Activated naive CD4-positive, alpha-beta T cell treated with anti-CD3 and anti-CD28 coated beads for 36 hours (primary cell): ENCODE data around the gene MACROD2. TPM values are rescaled to one million over a fixed set of nuclear protein-coding genes. Genes with fewer than 3 reads are reported as not detected.

Experiments used
- CTCF ChIA-PET: fragments of 350-600 bp; sonication (Branson Sonifier 250); formaldehyde crosslinking; loops from one replicate; lab custom pipeline; 2021; ENCODE audit warnings: antibody characterized with exemption; lab: Charles Lee
- DNase-seq: peaks from one replicate; pipeline ENCODE4 v3.0.0-alpha.2; 2020
- H3K27ac Mint-ChIP-seq: one replicate; pipeline ENCODE4 v1.8.0; 2021; ENCODE audit warnings: mild to moderate bottlenecking, mixed read lengths
- H3K27me3 Mint-ChIP-seq: one replicate; pipeline ENCODE4 v1.8.0; 2021; ENCODE audit warnings: low read depth, mixed read lengths
- H3K36me3 Mint-ChIP-seq: one replicate; pipeline ENCODE4 v1.8.0; 2021; ENCODE audit warnings: low read depth, mixed read lengths
- H3K4me1 Mint-ChIP-seq: one replicate; pipeline ENCODE4 v1.8.0; 2021; ENCODE audit warnings: low read depth, mixed read lengths
- H3K4me3 Mint-ChIP-seq: one replicate; pipeline ENCODE4 v1.8.0; 2021; ENCODE audit warnings: mild to moderate bottlenecking, moderate library complexity, mixed read lengths
- H3K9me3 Mint-ChIP-seq: one replicate; pipeline ENCODE4 v1.8.0; 2021; ENCODE audit warnings: mixed read lengths
- intact Hi-C: fragments of 100-400 bp; cut with micrococcal nuclease; formaldehyde crosslinking; loops from one replicate; pipeline ENCODE4 v1.15.1; 2023
- total RNA-seq, 2 experiments: library from RNA; stranded (reverse); gene quantifications; one replicate each; pipeline ENCODE4 v1.2.3, GENCODE V29; 2021

The MACROD2 gene
- total RNA-seq, 2 experiments from 2014 or later, result not detected

DNA sequence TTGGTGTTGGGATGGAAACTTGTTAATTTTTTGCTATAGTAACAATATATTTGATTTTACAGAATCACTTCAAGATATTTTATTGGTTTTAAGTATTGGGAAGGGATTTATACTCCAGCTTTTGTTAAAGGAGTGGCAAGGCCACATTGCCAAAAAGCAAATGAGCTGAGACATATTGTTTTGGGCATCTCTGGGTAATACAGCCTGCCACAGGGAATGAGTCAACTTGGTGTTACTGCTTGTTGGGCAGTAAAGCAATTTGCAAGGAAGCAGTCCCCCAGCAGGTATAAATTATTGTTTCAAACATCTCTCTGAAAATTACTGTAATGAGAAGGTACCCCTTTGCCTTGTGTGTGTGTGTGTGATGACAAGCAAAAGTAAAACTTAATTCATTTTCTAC, 1210.4 kb downstream of the MACROD2 start:
- Mint-ChIP-seq H3K27ac (no peak overlapping the region), H3K9me3 (peaks cover 21% of the 10 kb centered on the region), H3K4me3 (no peak overlapping the region), H3K4me1 (no peaks in the 10 kb centered on the region), H3K27me3 (no peaks in the 10 kb centered on the region), H3K36me3 (peaks cover 2% of the 10 kb centered on the region)
- CTCF ChIA-PET, result no interaction called here
- DNase-seq, result no peak
- intact Hi-C loops, result no loop called here

GRCh38 chr20:15209537-15209936, 1214.2 kb downstream of the MACROD2 start:
- Mint-ChIP-seq H3K27ac (no peak overlapping the region), H3K9me3 (peaks cover 22% of the 10 kb centered on the region), H3K36me3 (peaks cover 3% of the 10 kb centered on the region), H3K27me3 (no peaks in the 10 kb centered on the region), H3K4me1 (no peaks in the 10 kb centered on the region), H3K4me3 (no peak overlapping the region)
- CTCF ChIA-PET, result no interaction called here
- intact Hi-C loops, result no loop called here
- no peak for DNase-seq

GRCh38 chr20:15214051-15214450, 1218.7 kb downstream of the MACROD2 start:
- H3K4me3 Mint-ChIP-seq, result no peak overlapping the region
- peaks cover 12% of the 10 kb centered on the region for H3K9me3 Mint-ChIP-seq
- intact Hi-C loops, result no loop called here
- H3K36me3 Mint-ChIP-seq, result peaks cover 1% of the 10 kb centered on the region
- no peak overlapping the region for H3K27ac Mint-ChIP-seq
- no peaks in the 10 kb centered on the region for H3K27me3 Mint-ChIP-seq
- DNase-seq, result no peak
- no peaks in the 10 kb centered on the region for H3K4me1 Mint-ChIP-seq
- CTCF ChIA-PET, result no interaction called here

DNA sequence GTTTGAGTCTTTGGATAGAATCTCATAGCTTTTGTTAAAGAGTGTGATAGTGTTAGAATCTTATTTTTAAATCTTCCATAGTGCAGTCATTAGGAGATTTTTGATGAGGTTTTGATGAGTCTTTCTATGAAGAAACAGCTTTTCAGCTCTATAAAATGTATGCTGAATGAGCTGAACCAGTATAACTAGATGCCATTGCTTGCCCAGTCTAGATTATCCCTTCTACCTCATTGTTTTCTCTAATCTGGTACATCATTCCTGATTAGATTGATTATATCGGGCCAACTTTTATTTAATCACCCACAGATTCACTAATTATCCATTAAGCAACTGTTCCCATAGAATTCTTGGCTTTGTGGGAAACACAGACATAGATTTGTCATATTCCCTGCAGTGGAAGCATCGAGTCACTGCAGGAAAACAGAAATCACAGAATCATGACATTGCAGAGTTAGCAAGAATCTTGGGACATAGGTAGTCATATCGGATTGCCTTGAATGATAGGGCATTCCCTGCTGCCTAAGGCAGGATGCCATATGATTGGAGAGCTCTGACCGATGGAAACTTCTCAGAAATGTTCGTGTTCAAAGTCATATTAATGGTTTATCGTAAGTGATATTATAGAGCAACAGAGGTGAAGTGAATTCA, 1224.8 kb downstream of the MACROD2 start:
- H3K27me3 Mint-ChIP-seq, result no peaks in the 10 kb centered on the region
- H3K4me1 Mint-ChIP-seq, result no peaks in the 10 kb centered on the region
- CTCF ChIA-PET, result no interaction called here

DNA sequence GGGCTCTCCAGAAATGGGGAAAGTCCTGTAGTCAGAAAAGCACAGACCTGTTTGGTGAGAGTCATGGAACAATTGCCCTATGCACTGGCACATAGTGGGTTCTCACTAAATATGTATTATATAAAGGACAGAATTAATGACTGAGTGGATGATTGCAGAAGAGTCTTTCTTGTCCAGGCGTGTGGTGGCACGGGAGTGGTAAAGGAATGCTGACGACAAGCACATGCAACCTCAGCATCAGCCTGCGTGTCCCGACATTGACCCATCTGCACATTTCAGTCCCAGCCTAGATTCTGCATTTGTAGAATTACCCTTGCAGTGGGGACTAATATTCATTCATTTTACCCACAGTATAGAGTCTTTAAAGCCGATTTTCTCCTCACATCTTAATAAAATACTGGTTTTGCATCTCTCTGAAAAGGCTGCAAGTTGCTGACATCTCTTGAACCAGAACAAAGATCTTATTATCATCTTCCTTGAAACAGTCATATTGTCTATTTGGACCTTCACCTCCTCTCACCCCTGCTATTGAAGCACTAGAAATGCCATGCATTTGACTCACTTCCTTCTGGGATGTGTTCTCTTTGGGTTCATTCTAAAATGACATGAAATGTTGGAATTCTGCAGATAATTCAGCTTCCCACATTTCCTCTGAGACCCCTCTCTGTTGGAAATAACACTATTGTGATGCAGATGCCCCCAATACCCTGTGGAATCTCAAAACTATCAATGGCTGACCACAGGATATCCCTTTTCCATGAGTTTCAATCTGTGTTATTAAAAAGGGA, 1225.7 kb downstream of the MACROD2 start:
- H3K27ac Mint-ChIP-seq, result no peak overlapping the region
- DNase-seq, result no peak
- intact Hi-C loops, result no loop called here
- no peaks in the 10 kb centered on the region for H3K36me3 Mint-ChIP-seq
- H3K9me3 Mint-ChIP-seq, result peaks cover 1% of the 10 kb centered on the region
- H3K27me3 Mint-ChIP-seq, result no peaks in the 10 kb centered on the region
- CTCF ChIA-PET, result no interaction called here
- H3K4me1 Mint-ChIP-seq, result no peaks in the 10 kb centered on the region
- no peak overlapping the region for H3K4me3 Mint-ChIP-seq

More for the DNA sequence above, 1224.8 kb downstream of the MACROD2 start:
- Mint-ChIP-seq H3K36me3 (no peaks in the 10 kb centered on the region), H3K9me3 (peaks cover 1% of the 10 kb centered on the region), H3K4me3 (no peak overlapping the region), H3K27ac (no peak overlapping the region)
- no peak for DNase-seq
- intact Hi-C loops, result no loop called here

- Mint-ChIP-seq H3K27ac (no peak overlapping the region), H3K4me3 (no peak overlapping the region), H3K9me3 (peaks cover 1% of the 10 kb centered on the region), H3K4me1 (no peaks in the 10 kb centered on the region), H3K27me3 (no peaks in the 10 kb centered on the region), H3K36me3 (no peaks in the 10 kb centered on the region)
- DNase-seq, result no peak
- intact Hi-C loops, result no loop called here
- CTCF ChIA-PET, result no interaction called here
These were observed 1227.4 kb downstream of the MACROD2 start for GRCh38 chr20:15222502-15223330.

- DNase-seq, result no peak
- H3K27me3 Mint-ChIP-seq, result no peaks in the 10 kb centered on the region
- intact Hi-C loops, result no loop called here
- CTCF ChIA-PET, result no interaction called here
- no peaks in the 10 kb centered on the region for H3K4me1 Mint-ChIP-seq
- no peak overlapping the region for H3K4me3 Mint-ChIP-seq
- H3K27ac Mint-ChIP-seq, result no peak overlapping the region
- H3K9me3 Mint-ChIP-seq, result no peaks in the 10 kb centered on the region
- no peaks in the 10 kb centered on the region for H3K36me3 Mint-ChIP-seq
These were observed 1228.9 kb downstream of the MACROD2 start for GRCh38 chr20:15224199-15224598.

DNA sequence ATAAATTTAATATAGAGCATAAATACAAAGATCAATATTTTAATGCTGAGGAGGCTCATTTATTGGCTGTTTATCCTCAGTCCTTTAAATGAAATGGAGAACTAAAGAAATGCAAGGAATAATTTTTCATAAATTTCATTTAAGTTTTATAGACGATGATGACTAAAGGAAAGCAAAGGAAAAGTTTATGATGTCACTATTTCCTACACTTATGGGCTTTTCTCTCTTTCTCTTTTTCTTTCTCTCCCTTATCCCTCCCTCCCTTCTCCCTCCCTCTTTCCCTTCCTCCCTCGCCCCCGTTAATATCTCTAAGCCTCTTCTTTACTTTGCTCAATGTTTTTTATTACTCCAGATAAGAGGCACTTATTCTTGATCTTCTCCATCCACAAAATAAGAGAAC, 1231.8 kb downstream of the MACROD2 start:
- no peak overlapping the region for H3K4me3 Mint-ChIP-seq
- intact Hi-C loops, result no loop called here
- no peaks in the 10 kb centered on the region for H3K27me3 Mint-ChIP-seq
- no peaks in the 10 kb centered on the region for H3K9me3 Mint-ChIP-seq
- H3K36me3 Mint-ChIP-seq, result no peaks in the 10 kb centered on the region
- H3K27ac Mint-ChIP-seq, result no peak overlapping the region
- DNase-seq, result no peak
- H3K4me1 Mint-ChIP-seq, result no peaks in the 10 kb centered on the region
- CTCF ChIA-PET, result no interaction called here

DNA sequence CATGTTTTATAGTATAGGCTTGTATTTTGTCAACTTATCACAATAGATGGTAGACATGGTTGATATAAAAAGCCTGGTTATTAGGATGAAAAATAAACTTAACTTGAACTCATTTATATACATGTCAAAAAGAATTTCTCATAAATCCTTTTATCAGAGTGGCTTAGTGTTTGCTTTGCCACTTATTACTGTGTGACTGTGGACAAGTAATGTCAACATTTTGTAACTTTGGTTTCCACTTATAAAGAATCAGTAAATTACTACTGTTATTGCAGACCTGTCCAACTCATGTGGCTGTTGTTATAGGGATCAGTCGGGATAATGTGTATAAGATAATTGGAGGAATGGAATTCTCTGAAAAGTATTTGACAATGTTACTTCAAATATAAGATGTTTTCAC, 1236.9 kb downstream of the MACROD2 start:
- intact Hi-C loops, result no loop called here
- Mint-ChIP-seq H3K9me3 (peaks cover 4% of the 10 kb centered on the region), H3K27me3 (no peaks in the 10 kb centered on the region), H3K4me1 (no peaks in the 10 kb centered on the region), H3K27ac (no peak overlapping the region), H3K4me3 (no peak overlapping the region), H3K36me3 (no peaks in the 10 kb centered on the region)
- no peak for DNase-seq
- CTCF ChIA-PET, result no interaction called here

DNA sequence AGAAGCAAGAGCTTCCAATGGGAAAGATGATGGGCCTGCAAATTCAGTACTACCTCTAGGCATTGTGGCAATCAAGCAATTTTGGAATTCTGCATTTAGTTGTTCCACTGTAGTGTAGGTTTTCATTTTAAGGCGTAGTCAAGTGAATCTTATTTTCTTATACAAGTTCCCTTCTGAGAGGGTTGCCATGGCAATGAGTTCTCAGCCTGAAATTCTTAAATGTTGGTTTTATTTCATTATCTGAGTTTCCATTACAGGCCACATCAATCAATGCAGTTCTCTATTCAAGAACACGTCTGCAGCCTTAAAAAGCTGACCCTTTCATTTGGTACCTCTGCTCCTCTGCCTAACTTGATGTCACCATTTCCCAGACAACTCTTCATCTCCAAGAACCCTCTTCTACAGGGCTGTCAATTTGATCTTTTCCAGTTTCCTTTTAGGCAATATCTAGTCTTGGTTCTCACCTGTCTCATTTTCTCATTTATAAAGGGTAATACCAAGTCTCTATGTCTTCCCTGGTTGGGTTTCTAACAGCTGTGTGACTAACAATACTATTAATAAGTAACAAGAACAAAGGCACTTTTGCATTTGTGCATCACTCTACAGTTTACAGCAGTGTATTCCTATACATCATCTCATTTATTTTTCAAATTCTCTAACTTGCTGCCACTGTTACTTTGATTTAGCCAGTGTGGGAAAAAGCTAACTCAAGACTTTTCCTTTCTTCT, 1240.3 kb downstream of the MACROD2 start:
- Mint-ChIP-seq H3K9me3 (peaks cover 4% of the 10 kb centered on the region), H3K4me1 (no peaks in the 10 kb centered on the region), H3K4me3 (no peak overlapping the region), H3K27ac (no peak overlapping the region), H3K27me3 (no peaks in the 10 kb centered on the region), H3K36me3 (no peaks in the 10 kb centered on the region)
- CTCF ChIA-PET, result no interaction called here
- DNase-seq, result no peak
- intact Hi-C loops, result no loop called here

DNA sequence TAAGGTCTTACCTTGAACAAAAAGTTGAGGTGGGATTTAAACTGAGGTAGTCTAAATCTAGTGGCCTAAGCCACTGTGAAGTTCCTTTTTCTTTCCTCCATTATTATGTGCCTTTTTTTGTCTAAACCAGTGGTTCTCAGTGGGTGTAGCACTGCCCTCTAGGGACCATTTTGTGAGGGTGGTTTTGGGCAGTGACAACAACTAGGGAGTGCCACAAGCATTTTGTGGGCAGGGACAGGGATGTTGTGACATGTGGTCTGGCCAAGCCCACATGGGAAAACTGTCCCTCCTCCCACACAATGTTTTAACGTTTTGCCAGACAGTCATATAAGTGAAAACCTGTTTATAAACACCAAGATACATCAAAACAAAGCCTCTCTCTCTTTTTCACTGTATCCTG, 1241.5 kb downstream of the MACROD2 start:
- H3K4me1 Mint-ChIP-seq, result no peaks in the 10 kb centered on the region
- no peak overlapping the region for H3K4me3 Mint-ChIP-seq
- no peaks in the 10 kb centered on the region for H3K27me3 Mint-ChIP-seq
- intact Hi-C loops, result no loop called here
- peak; percentile 7 for DNase-seq
- CTCF ChIA-PET, result no interaction called here
- H3K27ac Mint-ChIP-seq, result no peak overlapping the region
- peaks cover 4% of the 10 kb centered on the region for H3K9me3 Mint-ChIP-seq
- no peaks in the 10 kb centered on the region for H3K36me3 Mint-ChIP-seq

- Mint-ChIP-seq H3K27me3 (no peaks in the 10 kb centered on the region), H3K9me3 (peaks cover 4% of the 10 kb centered on the region), H3K4me1 (no peaks in the 10 kb centered on the region), H3K36me3 (no peaks in the 10 kb centered on the region), H3K27ac (no peak overlapping the region), H3K4me3 (no peak overlapping the region)
- DNase-seq, result no peak
- CTCF ChIA-PET, result no interaction called here
- intact Hi-C loops, result no loop called here
These were observed 1244.4 kb downstream of the MACROD2 start for GRCh38 chr20:15239542-15240206.
